OCI-LY7 (cell line): Measurements from ENCODE around the gene RBM17. TPM values are rescaled to one million over a fixed set of nuclear protein-coding genes. Genes with fewer than 3 reads are reported as not detected.

ENCODE experiments used
- BruUV-seq: library from RNA; stranded (reverse); fragments of 400-500 nt; replicated peaks from 2 replicates; lab custom pipeline; 2021; lab: Mats Ljungman, UMichigan
- CTCF ChIA-PET: fragments of 300-600 bp; sonication (Branson Sonifier 250); formaldehyde crosslinking; loops from one replicate; lab custom pipeline; 2022; ENCODE audit warnings: antibody characterized with exemption; ENCODE audit not compliant: unreplicated experiment; lab: Charles Lee
- POLR2A ChIA-PET: fragments of 300-600 bp; sonication (Branson Sonifier 250); formaldehyde crosslinking; loops from one replicate; lab custom pipeline; 2022; ENCODE audit warnings: antibody characterized with exemption; lab: Charles Lee
- DNase-seq: peaks from one replicate; pipeline ENCODE4 v3.0.0-alpha.2; 2015; ENCODE audit warnings: low spot score
- H2AFZ ChIP-seq: fragments of 200-600 bp; sonication (generic), shearing (Covaris generic); 2 replicates; pipeline ENCODE4 v1.6.1; 2014; ENCODE audit warnings: mild to moderate bottlenecking, antibody characterized with exemption, low read length, moderate library complexity
- H3K27ac ChIP-seq: fragments of 200-600 bp; sonication (generic); 2 replicates; pipeline ENCODE4 v1.5.1; 2014; ENCODE audit warnings: mixed run types, low read depth, mild to moderate bottlenecking, moderate library complexity, low read length, inconsistent platforms; ENCODE audit not compliant: poor library complexity, severe bottlenecking
- H3K36me3 ChIP-seq: fragments of 200-600 bp; sonication (generic); 2 replicates; pipeline ENCODE4 v1.6.1; 2014; ENCODE audit warnings: mild to moderate bottlenecking, antibody characterized with exemption, low read length, moderate library complexity, mixed read lengths; ENCODE audit not compliant: insufficient read depth
- H3K4me1 ChIP-seq: fragments of 200-600 bp; sonication (generic); 2 replicates; pipeline ENCODE4 v1.5.1; 2014; ENCODE audit warnings: mild to moderate bottlenecking, low read length; ENCODE audit not compliant: insufficient read depth, poor library complexity, severe bottlenecking
- H3K4me2 ChIP-seq: fragments of 200-600 bp; sonication (generic); 2 replicates; pipeline ENCODE4 v1.6.1; 2014; ENCODE audit warnings: mild to moderate bottlenecking, low read length
- H3K4me3 ChIP-seq: fragments of 200-600 bp; sonication (generic); 2 replicates; pipeline ENCODE4 v1.5.1; 2014; ENCODE audit warnings: mild to moderate bottlenecking, low read depth, low read length; ENCODE audit not compliant: poor library complexity, severe bottlenecking
- H3K79me2 ChIP-seq: fragments of 200-600 bp; sonication (generic); 2 replicates; pipeline ENCODE4 v1.6.1; 2016; ENCODE audit warnings: low read depth, mild to moderate bottlenecking, low read length, moderate library complexity, mixed read lengths; ENCODE audit not compliant: insufficient read depth
- H3K9me2 ChIP-seq: fragments of 200-600 bp; sonication (generic); 2 replicates; pipeline ENCODE4 v1.6.1; 2016; ENCODE audit warnings: mild to moderate bottlenecking, low read length, mixed read lengths; ENCODE audit not compliant: insufficient read depth
- H3K9me3 ChIP-seq: fragments of 200-600 bp; sonication (generic); 2 replicates; pipeline ENCODE4 v1.6.1; 2014; ENCODE audit warnings: mild to moderate bottlenecking, mixed run types, low read length, mixed read lengths
- H4K20me1 ChIP-seq: fragments of 200-600 bp; sonication (generic); 2 replicates; pipeline ENCODE4 v1.6.1; 2014; ENCODE audit warnings: mild to moderate bottlenecking, antibody characterized with exemption, low read length, moderate library complexity, mixed read lengths; ENCODE audit not compliant: insufficient read depth
- CTCF ChIP-seq: fragments of 200-600 bp; sonication (generic); conservative IDR thresholded peaks from 2 replicates; pipeline ENCODE4 v1.5.1; 2014; ENCODE audit warnings: mild to moderate bottlenecking, antibody characterized with exemption, low read length, moderate library complexity, mixed read lengths
- EZH2phosphoT487 ChIP-seq: fragments of 200-600 bp; sonication (generic); IDR thresholded peaks from 2 replicates; pipeline ENCODE4 v1.6.1; 2018; ENCODE audit warnings: low read depth, borderline replicate concordance, mild to moderate bottlenecking, mixed run types, antibody characterized with exemption, low read length, moderate library complexity, mixed read lengths
- intact Hi-C: fragments of 100-400 bp; cut with micrococcal nuclease; formaldehyde crosslinking; loops from one replicate; pipeline ENCODE4 v1.10.0; 2022; ENCODE audit not compliant: unreplicated experiment
- total RNA-seq, 2 experiments: library from RNA; depleted of rRNA in 1 of 2; stranded (reverse); fragments of >200 nt in 1 of 2; shearing (Covaris generic) in 1 of 2; gene quantifications; 2 replicates each; pipeline ENCODE4 v1.2.3, GENCODE V29; 2014 to 2022

RBM17 gene
- total RNA-seq, 2 experiments from 2014 or later, result 103 to 248 TPM

GRCh38 chr10:6142644-6143043, 53.8 kb downstream of the RBM17 start:
- intact Hi-C loops, result loop anchor here (5.0 kb wide), 1 partner anchor 60 kb away; the partner anchor contains the start of gene PFKFB3
- H3K4me3 ChIP-seq, result no peak overlapping the region

GRCh38 chr10:6143181-6143580, 54.3 kb downstream of the RBM17 start:
- H3K4me3 ChIP-seq, result no peak overlapping the region
- ChIA-PET POLR2A (interaction anchor here (0.6 kb wide), 1 partner anchor 19 kb away, joined by 3 read pairs; no protein-coding TSS in a partner anchor), CTCF (no interaction called here)
- H3K36me3 ChIP-seq, result no peaks in the 10 kb centered on the region
- no peaks in the 10 kb centered on the region for H4K20me1 ChIP-seq
- H3K4me2 ChIP-seq, result no peak overlapping the region
- H3K79me2 ChIP-seq, result no peaks in the 10 kb centered on the region
- H2AFZ ChIP-seq, result no peak overlapping the region
- TF ChIP-seq CTCF (no peak), EZH2phosphoT487 (no peak)
- peaks cover 28% of the 10 kb centered on the region for H3K4me1 ChIP-seq
- intact Hi-C loops, result loop anchor here (5.0 kb wide), 1 partner anchor 59 kb away; the partner anchor contains the start of gene PFKFB3
- BruUV-seq, result no TSS peak
- H3K9me2 ChIP-seq, result no peaks in the 10 kb centered on the region
- H3K9me3 ChIP-seq, result no peaks in the 10 kb centered on the region
- H3K27ac ChIP-seq, result no peak overlapping the region
- DNase-seq, result no peak

More at GRCh38 chr10:6142644-6143043, 53.8 kb downstream of the RBM17 start:
- H3K4me1 ChIP-seq, result peaks cover 28% of the 10 kb centered on the region
- no peaks in the 10 kb centered on the region for H3K36me3 ChIP-seq
- DNase-seq, result no peak
- H3K27ac ChIP-seq, result no peak overlapping the region
- POLR2A ChIA-PET, result interaction anchor here (0.7 to 0.8 kb wide), 2 partner anchors 21 to 278 kb away, joined by 3 read pairs; no protein-coding TSS in a partner anchor
- CTCF ChIA-PET, result no interaction called here
- no peaks in the 10 kb centered on the region for H3K9me2 ChIP-seq
- TF ChIP-seq CTCF (no peak), EZH2phosphoT487 (no peak)
- no peaks in the 10 kb centered on the region for H4K20me1 ChIP-seq
- no peak overlapping the region for H3K4me2 ChIP-seq
- no peaks in the 10 kb centered on the region for H3K9me3 ChIP-seq
- no peaks in the 10 kb centered on the region for H3K79me2 ChIP-seq
- no peak overlapping the region for H2AFZ ChIP-seq
- BruUV-seq, result no TSS peak
